IMR-90 (cell line): ENCODE data around the gene SNX2. TPM values are rescaled to one million over a fixed set of nuclear protein-coding genes. Genes with fewer than 3 reads are reported as not detected.

Source experiments
- polyA plus RNA-seq, 3 experiments: library from polyadenylated mRNA; depleted of rRNA; stranded (reverse); fragments of >200 nt; gene quantifications; 2 replicates each; pipeline ENCODE4 v1.2.3, GENCODE V29; 2012; ENCODE audit warnings: low replicate concordance in 1 of 3
- total RNA-seq: library from RNA; depleted of rRNA; stranded (reverse); fragments of >200 nt; gene quantifications from 2 replicates; pipeline ENCODE4 v1.2.3, GENCODE V29; 2012; rRNA removed

Gene SNX2
- total and polyA plus RNA-seq, 2 of the 4 experiments (the other 2 are of a cell fraction) = 26.3 to 52.9 TPM

Other genes with a start within 250 kb of the SNX2 start
- 13.8 and 21.7 TPM in 2 replicates for gene SNX24, start 70.5 kb downstream of the SNX2 start, total RNA-seq
- gene SNX24, start 70.5 kb downstream of the SNX2 start, polyA plus RNA-seq (2012; rRNA removed) = 12.7 and 15.0 TPM in 2 replicates